ENCODE results near the gene STEAP4.
"Not testable (repeated sequence)": the region's sequence is repeated elsewhere in the genome, so short reads cannot be mapped to it uniquely, and the experiment has no call there.

STEAP4 gene

DNA sequence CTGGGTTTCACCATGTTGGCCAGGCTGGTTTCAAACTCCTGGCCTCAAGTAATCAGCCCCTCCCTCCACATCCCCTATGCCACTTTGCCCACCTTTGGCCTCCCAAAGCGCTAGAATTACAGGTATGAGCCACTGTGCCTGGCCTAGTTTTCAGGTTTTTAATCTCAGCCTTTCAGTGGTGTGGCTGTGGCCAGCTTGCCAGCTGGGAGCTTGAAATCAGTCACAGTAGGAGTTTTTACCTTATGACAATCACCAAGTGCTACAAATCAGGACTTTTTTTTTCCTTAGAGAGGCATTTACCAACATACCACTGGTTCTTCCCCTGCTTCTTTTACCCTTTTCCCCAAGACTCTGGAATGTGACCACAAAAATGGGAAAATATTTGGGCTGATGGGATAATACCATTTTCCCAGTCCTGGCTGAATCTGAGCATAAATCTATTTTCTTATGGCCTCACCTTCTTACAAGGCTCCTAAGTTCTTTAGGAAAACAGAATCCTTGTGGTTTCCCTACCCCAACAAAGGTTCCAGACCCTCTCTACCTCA, 6.2 kb downstream of the STEAP4 start:
- no peak for ATAC-seq

GRCh38 chr7:88299126-88299525, 7.6 kb downstream of the STEAP4 start:
- no peak for ATAC-seq
- H3K27ac Mint-ChIP-seq: no peak overlapping the region
- H3K27me3 Mint-ChIP-seq: peaks cover 12% of the 10 kb centered on the region
- no peaks in the 10 kb centered on the region for H3K4me1 Mint-ChIP-seq
- H3K4me3 Mint-ChIP-seq: no peak overlapping the region
- no peaks in the 10 kb centered on the region for H3K9me3 Mint-ChIP-seq
- H3K36me3 Mint-ChIP-seq: no peaks in the 10 kb centered on the region

More for the DNA sequence above, 6.2 kb downstream of the STEAP4 start:
- Mint-ChIP-seq H3K4me3 (no peak overlapping the region), H3K9me3 (no peaks in the 10 kb centered on the region), H3K27ac (no peak overlapping the region), H3K36me3 (no peaks in the 10 kb centered on the region), H3K4me1 (no peaks in the 10 kb centered on the region), H3K27me3 (peaks cover 13% of the 10 kb centered on the region)

DNA sequence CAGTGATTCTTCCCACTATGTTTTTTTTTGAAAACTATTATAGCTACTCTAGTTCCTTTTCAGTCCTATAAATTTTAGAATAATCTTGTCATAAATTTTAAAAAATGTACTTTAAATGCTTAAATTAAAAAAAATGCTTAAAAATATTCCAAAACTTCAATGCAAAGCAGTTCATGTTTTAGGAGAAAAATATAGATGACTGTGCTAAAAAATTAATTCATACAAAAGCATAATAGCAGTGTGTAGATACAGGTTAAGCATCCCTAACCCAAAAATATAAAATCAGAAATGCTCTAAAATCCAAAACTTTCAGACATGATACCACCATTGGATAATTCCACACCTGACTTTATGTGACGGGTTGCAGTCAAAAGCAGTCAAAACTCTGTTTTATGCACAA, 12.8 kb downstream of the STEAP4 start:
- no peaks in the 10 kb centered on the region for H3K9me3 Mint-ChIP-seq
- H3K27me3 Mint-ChIP-seq: no peaks in the 10 kb centered on the region
- H3K4me3 Mint-ChIP-seq: no peak overlapping the region
- H3K27ac Mint-ChIP-seq: no peak overlapping the region
- ATAC-seq: no peak
- H3K4me1 Mint-ChIP-seq: no peaks in the 10 kb centered on the region
- H3K36me3 Mint-ChIP-seq: no peaks in the 10 kb centered on the region

DNA sequence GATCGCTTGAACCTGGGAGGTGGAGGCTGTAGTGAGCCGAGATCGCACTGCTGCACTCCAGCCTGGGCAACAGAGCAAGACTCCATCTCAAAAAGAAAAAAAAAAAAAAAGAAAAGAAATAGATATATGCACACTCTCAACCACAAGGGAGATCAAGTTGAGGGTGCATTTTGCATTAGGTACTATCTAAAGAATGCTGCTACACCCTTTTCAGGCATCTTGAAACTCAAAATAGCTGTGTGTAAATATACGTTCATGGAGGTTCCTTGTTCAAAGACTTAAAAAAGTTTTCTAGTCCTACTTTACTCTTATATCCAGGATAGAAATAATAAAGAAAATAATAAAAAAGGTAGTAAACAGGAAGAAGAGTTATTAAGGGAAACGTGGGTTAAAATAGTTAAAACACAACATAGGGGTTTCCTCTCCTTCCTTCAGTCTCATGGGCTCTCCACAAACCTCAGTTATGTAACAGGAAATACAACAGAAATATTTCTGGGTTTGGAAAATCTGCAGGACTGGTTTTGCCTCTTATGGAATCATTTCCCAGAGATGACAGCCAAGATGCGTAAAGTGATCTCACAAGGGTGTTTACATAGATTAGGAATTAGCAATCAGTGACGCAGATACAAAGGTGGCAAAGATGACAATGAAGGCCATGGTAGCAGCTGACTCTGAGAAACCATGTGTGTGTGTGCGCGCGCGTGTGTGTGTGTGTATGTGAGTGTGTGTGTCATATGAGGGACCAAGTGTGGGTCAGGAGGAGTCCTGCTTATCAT, 15.1 kb downstream of the STEAP4 start:
- no peak for ATAC-seq

DNA sequence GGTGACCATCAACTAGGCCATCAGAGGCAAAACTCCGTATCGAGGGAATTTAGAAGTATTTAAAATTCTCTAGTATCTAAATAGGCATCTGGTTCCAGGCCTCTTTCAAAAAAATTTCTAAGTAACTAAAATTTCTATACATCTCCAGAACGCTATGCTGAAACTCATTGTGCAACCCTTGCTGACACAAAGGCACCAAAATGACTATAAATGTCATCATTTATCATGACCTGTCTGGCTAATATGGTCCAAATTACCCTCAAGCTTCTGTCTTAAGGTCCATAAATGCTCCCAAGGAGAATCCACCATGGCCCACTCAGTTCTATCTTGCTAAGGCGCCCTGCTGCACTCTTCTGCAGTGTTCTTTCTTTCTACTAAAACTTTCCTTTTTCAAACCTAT, 16.2 kb downstream of the STEAP4 start:
- Mint-ChIP-seq H3K4me1 (no peaks in the 10 kb centered on the region), H3K27ac (no peak overlapping the region), H3K36me3 (no peaks in the 10 kb centered on the region), H3K4me3 (no peak overlapping the region), H3K9me3 (no peaks in the 10 kb centered on the region), H3K27me3 (no peaks in the 10 kb centered on the region)
- ATAC-seq: no peak

More for the DNA sequence above, 15.1 kb downstream of the STEAP4 start:
- H3K27ac Mint-ChIP-seq: no peak overlapping the region
- H3K36me3 Mint-ChIP-seq: no peaks in the 10 kb centered on the region
- no peaks in the 10 kb centered on the region for H3K27me3 Mint-ChIP-seq
- H3K4me3 Mint-ChIP-seq: no peak overlapping the region
- no peaks in the 10 kb centered on the region for H3K4me1 Mint-ChIP-seq
- no peaks in the 10 kb centered on the region for H3K9me3 Mint-ChIP-seq

GRCh38 chr7:88289564-88290025, 17.1 kb downstream of the STEAP4 start:
- Mint-ChIP-seq H3K4me1 (no peaks in the 10 kb centered on the region), H3K36me3 (no peaks in the 10 kb centered on the region), H3K27me3 (no peaks in the 10 kb centered on the region), H3K4me3 (no peak overlapping the region), H3K9me3 (no peaks in the 10 kb centered on the region), H3K27ac (no peak overlapping the region)
- ATAC-seq: no peak

- Mint-ChIP-seq H3K27me3 (no peaks in the 10 kb centered on the region), H3K4me3 (no peak overlapping the region), H3K4me1 (no peaks in the 10 kb centered on the region), H3K36me3 (no peaks in the 10 kb centered on the region), H3K9me3 (no peaks in the 10 kb centered on the region), H3K27ac (no peak overlapping the region)
- ATAC-seq: no peak
Observed at GRCh38 chr7:88281749-88282148, 24.9 kb downstream of the STEAP4 start.

GRCh38 chr7:88280801-88281200, 25.9 kb downstream of the STEAP4 start:
- no peak overlapping the region for H3K4me3 Mint-ChIP-seq
- ATAC-seq: no peak
- H3K9me3 Mint-ChIP-seq: no peaks in the 10 kb centered on the region
- no peaks in the 10 kb centered on the region for H3K27me3 Mint-ChIP-seq
- no peaks in the 10 kb centered on the region for H3K4me1 Mint-ChIP-seq
- no peak overlapping the region for H3K27ac Mint-ChIP-seq
- no peaks in the 10 kb centered on the region for H3K36me3 Mint-ChIP-seq

DNA sequence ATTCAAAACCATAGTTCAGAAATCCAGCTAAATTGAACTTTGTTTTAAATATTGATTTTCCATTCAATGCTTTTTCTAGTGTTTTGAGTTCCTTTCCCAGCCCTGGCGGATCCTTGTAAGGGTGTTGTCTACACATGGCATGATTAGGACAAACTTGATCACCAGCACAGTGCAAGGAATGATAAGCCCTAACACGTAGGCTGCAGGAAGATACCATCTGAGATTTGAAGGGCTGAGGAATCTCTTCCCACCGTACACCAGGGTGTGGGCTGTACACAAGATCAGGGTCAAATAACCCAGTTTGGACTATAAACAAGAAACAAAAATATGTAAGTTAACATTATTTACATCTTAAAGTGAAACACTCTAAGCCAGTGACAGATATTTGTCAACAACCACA, 27.4 kb downstream of the STEAP4 start:
- ATAC-seq: no peak
- Mint-ChIP-seq H3K9me3 (no peaks in the 10 kb centered on the region), H3K27ac (no peak overlapping the region), H3K36me3 (no peaks in the 10 kb centered on the region), H3K27me3 (no peaks in the 10 kb centered on the region), H3K4me3 (no peak overlapping the region), H3K4me1 (no peaks in the 10 kb centered on the region)

GRCh38 chr7:88278881-88279280, 27.8 kb downstream of the STEAP4 start:
- Mint-ChIP-seq H3K36me3 (no peaks in the 10 kb centered on the region), H3K4me3 (no peak overlapping the region), H3K9me3 (no peaks in the 10 kb centered on the region), H3K27ac (no peak overlapping the region), H3K27me3 (no peaks in the 10 kb centered on the region), H3K4me1 (no peaks in the 10 kb centered on the region)
- ATAC-seq: no peak

- Mint-ChIP-seq H3K9me3 (no peaks in the 10 kb centered on the region), H3K36me3 (no peaks in the 10 kb centered on the region), H3K27ac (no peak overlapping the region), H3K4me3 (no peak overlapping the region), H3K4me1 (no peaks in the 10 kb centered on the region), H3K27me3 (no peaks in the 10 kb centered on the region)
- no peak for ATAC-seq
Observed at GRCh38 chr7:88276605-88277153, 30.0 kb downstream of the STEAP4 start.

DNA sequence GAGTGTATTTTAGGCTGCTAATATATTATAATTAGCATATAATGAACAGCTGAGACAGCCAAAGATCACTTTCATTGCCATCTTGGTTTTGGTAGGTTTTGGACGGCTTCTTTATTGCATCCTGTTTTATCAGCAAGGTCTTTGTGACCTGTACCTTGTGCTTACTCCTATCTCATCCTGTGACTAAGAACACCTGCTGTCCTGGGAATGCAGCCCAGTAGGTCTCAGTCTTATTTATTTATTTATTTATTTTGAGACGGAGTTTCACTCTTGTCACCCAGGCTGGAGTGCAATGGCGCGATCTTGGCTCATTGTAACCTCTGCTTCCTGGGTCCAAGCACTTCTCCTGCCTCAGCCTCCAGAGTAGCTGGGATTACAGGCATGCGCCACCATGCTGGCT, 31.8 kb downstream of the STEAP4 start:
- not testable (repeated sequence) for H3K36me3 Mint-ChIP-seq, ATAC-seq, H3K4me1 Mint-ChIP-seq, H3K9me3 Mint-ChIP-seq, H3K27ac Mint-ChIP-seq, H3K27me3 Mint-ChIP-seq, H3K4me3 Mint-ChIP-seq

DNA sequence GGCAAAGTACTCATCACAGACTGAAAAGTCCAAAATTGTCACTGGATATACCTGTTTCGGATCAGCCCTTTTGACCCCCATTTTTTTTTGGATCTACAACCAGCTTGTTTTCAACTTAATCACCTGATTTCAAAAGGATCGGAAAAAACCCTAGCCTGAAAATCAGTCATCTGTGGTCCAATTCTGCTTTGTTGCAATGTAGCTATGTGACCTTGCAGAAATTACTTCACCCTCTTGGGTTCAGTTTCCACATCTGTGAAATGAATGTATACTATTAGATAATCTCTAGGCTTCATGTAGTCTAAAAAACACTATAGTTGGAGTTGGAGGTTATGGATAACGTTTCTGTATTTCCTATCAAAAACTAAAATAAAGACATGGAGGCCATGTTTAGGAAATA, 37.1 kb downstream of the STEAP4 start:
- Mint-ChIP-seq H3K27me3 (peaks cover 11% of the 10 kb centered on the region), H3K4me3 (no peak overlapping the region), H3K27ac (no peak overlapping the region), H3K4me1 (no peaks in the 10 kb centered on the region), H3K9me3 (peaks cover 4% of the 10 kb centered on the region), H3K36me3 (no peaks in the 10 kb centered on the region)
- ATAC-seq: no peak

GRCh38 chr7:88268858-88269257, 37.8 kb downstream of the STEAP4 start:
- Mint-ChIP-seq H3K27ac (no peak overlapping the region), H3K36me3 (no peaks in the 10 kb centered on the region), H3K4me3 (no peak overlapping the region), H3K9me3 (peaks cover 4% of the 10 kb centered on the region), H3K27me3 (peaks cover 11% of the 10 kb centered on the region), H3K4me1 (no peaks in the 10 kb centered on the region)
- no peak for ATAC-seq

- H3K4me1 Mint-ChIP-seq: no peaks in the 10 kb centered on the region
- no peak overlapping the region for H3K27ac Mint-ChIP-seq
- H3K27me3 Mint-ChIP-seq: peaks cover 11% of the 10 kb centered on the region
- no peak for ATAC-seq
- no peaks in the 10 kb centered on the region for H3K36me3 Mint-ChIP-seq
- H3K4me3 Mint-ChIP-seq: no peak overlapping the region
- H3K9me3 Mint-ChIP-seq: peaks cover 4% of the 10 kb centered on the region
Observed at GRCh38 chr7:88268051-88268450, 38.6 kb downstream of the STEAP4 start.

DNA sequence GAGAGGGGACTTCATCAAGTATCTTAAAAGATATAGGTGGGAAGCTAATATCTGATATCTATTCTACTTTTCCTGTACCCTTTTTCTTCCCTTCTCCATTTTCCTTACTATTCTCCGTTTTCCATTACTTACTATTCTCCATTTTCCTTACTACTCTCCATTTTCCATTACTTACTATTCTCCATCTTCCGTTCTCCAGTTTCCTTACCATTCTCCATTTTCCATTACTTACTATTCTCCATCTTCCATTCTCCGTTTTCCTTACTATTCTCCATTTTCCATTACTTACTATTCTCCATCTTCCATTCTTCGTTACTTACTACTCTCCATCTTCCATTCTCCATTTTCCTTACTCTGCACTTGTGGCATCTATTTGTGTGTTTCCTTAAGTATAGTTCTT, 39.3 kb downstream of the STEAP4 start:
- peaks cover 4% of the 10 kb centered on the region for H3K9me3 Mint-ChIP-seq
- H3K4me1 Mint-ChIP-seq: no peaks in the 10 kb centered on the region
- peaks cover 11% of the 10 kb centered on the region for H3K27me3 Mint-ChIP-seq
- no peak for ATAC-seq
- H3K27ac Mint-ChIP-seq: no peak overlapping the region
- no peaks in the 10 kb centered on the region for H3K36me3 Mint-ChIP-seq
- H3K4me3 Mint-ChIP-seq: no peak overlapping the region
